Neuron (in vitro differentiated cells): Measurements from ENCODE around the gene CRYBB1.

Source experiments
- H2AFZ ChIP-seq: one replicate; pipeline ENCODE4 v1.6.1; 2013; ENCODE audit warnings: low read depth, mild to moderate bottlenecking, inconsistent platforms, low read length, moderate library complexity
- H3K27me3 ChIP-seq: one replicate; pipeline ENCODE4 v1.6.1; 2013; ENCODE audit warnings: low read length; ENCODE audit not compliant: insufficient read depth
- H3K36me3 ChIP-seq: one replicate; pipeline ENCODE4 v1.6.1; 2013; ENCODE audit warnings: low read length; ENCODE audit not compliant: insufficient read depth
- H3K4me1 ChIP-seq: one replicate; pipeline ENCODE4 v1.6.1; 2013; ENCODE audit warnings: low read length; ENCODE audit not compliant: insufficient read depth
- H3K4me3 ChIP-seq: 2 replicates; pipeline ENCODE4 v1.5.1; 2013; ENCODE audit warnings: mild to moderate bottlenecking, low read length, moderate library complexity
- H3K9me3 ChIP-seq: one replicate; pipeline ENCODE4 v1.6.1; 2013; ENCODE audit warnings: low read length

CRYBB1 gene

GRCh38 chr22:26577081-26577480 lies 40.7 kb downstream of the CRYBB1 start:
- Histone ChIP-seq H3K9me3 (no peaks in the 10 kb centered on the region), H2AFZ (no peak overlapping the region), H3K36me3 (no peaks in the 10 kb centered on the region), H3K4me3 (no peak overlapping the region), H3K4me1 (peaks cover under 1% of the 10 kb centered on the region), H3K27me3 (no peaks in the 10 kb centered on the region)

DNA sequence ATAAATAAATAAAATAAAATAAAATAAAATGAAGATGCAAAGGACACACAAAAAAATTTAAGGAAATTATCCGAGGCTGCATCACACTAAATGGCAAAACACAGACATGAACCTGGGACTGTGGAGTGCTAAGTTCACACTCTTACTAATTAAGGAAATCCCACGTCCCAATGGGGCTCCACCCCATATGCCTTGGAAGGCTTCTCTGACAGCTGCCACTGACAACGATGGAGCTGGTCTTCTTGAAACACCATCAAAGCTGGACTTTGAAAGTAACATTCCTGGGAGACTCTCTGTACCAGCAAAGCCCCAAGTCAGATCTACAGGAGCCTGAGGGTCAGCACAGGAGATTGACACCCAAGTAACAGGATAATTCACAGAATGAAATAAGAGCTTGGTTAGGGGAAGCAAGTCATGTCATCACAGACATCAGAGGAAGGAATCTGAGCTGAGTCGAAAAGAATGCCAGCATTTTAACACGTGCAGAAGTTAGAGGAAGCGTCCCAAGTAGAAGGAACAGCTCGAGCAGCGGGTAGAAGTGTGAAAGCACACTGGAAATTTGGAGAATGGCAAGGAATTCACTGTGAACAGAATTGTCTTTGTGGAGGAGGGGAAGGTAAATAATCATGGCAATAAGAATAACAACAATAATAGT lies 41.7 kb downstream of the CRYBB1 start:
- Histone ChIP-seq H3K4me3 (no peak overlapping the region), H3K9me3 (no peaks in the 10 kb centered on the region), H3K36me3 (no peaks in the 10 kb centered on the region), H2AFZ (no peak overlapping the region), H3K27me3 (no peaks in the 10 kb centered on the region), H3K4me1 (peaks cover 10% of the 10 kb centered on the region)

DNA sequence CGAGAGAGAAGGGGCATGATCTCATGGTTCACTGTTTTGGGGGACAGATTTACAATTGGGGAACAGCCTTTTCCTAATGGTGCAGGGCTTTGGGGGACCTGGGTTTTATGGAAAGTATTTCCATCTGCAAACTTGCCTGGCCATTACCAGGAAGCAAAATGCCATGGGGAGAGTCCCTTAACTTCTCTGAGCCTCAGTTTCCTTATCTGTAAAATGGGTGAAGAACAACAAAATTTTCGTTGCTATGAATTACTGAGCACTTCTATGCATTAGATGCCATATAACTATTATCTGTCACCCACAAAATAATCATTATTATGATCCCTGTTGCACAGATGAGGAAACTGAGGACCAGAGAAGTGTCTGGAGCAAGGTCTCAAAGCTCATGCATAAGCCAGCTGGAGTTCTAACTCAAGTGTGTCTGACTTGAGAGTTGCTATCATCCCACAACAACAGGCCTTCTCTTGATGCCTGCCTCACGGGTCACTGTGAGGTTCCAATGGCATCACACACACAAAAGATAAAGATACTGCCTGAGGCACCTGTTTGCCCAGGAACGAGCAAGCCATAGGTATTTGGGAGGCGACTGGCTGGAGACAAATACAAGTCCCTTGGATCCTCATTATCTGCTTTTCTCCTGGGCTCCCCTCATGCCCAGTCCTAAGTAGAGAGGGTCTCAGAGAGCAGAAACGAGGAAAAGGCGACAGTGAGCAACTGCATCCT lies 43.7 kb downstream of the CRYBB1 start:
- Histone ChIP-seq H3K36me3 (no peaks in the 10 kb centered on the region), H3K4me1 (peaks cover 21% of the 10 kb centered on the region), H3K27me3 (no peaks in the 10 kb centered on the region), H3K4me3 (no peak overlapping the region), H2AFZ (no peak overlapping the region), H3K9me3 (no peaks in the 10 kb centered on the region)

- no peaks in the 10 kb centered on the region for H3K36me3 ChIP-seq
- no peaks in the 10 kb centered on the region for H3K27me3 ChIP-seq
Measured at GRCh38 chr22:26573026-26573662, 44.7 kb downstream of the CRYBB1 start.

DNA sequence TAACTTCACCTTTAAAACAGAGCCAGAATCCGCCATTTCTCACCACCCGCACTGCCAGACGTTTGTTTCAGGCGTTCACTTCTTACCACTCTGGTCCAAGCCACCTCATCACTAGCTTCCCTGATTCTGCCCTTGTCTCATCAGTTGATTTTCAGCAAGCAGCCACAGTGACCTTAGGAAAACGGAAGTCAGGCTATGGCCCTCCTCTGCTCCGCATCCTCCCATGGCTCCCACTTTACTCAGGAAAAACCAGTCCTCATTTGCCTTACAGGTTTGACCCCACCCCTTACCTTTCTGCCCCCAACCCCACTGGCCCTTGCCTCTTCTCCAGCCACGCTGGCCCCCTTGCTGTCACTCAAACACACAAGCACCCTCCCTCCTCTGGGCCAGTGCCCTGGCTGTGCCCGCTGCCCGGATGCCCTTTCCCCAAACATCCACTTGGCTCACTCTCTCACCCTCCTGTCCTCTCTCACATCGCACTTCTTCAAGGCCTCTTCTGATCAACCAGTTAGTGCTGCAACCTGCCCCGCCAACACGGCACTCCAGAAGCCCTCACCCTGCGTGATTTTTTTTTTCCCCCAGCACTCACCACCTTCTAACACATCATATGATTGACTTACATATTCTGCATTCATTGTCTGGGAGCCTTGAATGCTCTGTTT lies 46.8 kb downstream of the CRYBB1 start:
- Histone ChIP-seq H3K4me3 (no peak overlapping the region), H3K36me3 (no peaks in the 10 kb centered on the region), H2AFZ (no peak overlapping the region), H3K27me3 (no peaks in the 10 kb centered on the region), H3K9me3 (no peaks in the 10 kb centered on the region), H3K4me1 (peaks cover 43% of the 10 kb centered on the region)

More at GRCh38 chr22:26573026-26573662, 44.7 kb downstream of the CRYBB1 start:
- Histone ChIP-seq H3K4me3 (no peak overlapping the region), H3K4me1 (peaks cover 27% of the 10 kb centered on the region), H2AFZ (no peak overlapping the region), H3K9me3 (no peaks in the 10 kb centered on the region)

GRCh38 chr22:26570115-26570514 lies 47.7 kb downstream of the CRYBB1 start:
- Histone ChIP-seq H3K4me1 (peaks cover 43% of the 10 kb centered on the region), H3K27me3 (no peaks in the 10 kb centered on the region), H3K9me3 (no peaks in the 10 kb centered on the region), H3K36me3 (no peaks in the 10 kb centered on the region), H2AFZ (no peak overlapping the region), H3K4me3 (no peak overlapping the region)

- no peak overlapping the region for H2AFZ ChIP-seq
- H3K9me3 ChIP-seq = no peaks in the 10 kb centered on the region
- no peaks in the 10 kb centered on the region for H3K27me3 ChIP-seq
- peak overlapping the region; percentile 4 for H3K4me3 ChIP-seq
- H3K36me3 ChIP-seq = no peaks in the 10 kb centered on the region
- peaks cover 43% of the 10 kb centered on the region for H3K4me1 ChIP-seq
Measured at GRCh38 chr22:26568207-26568706, 49.6 kb downstream of the CRYBB1 start.

GRCh38 chr22:26567610-26568009 lies 50.2 kb downstream of the CRYBB1 start:
- Histone ChIP-seq H3K36me3 (no peaks in the 10 kb centered on the region), H3K9me3 (no peaks in the 10 kb centered on the region), H2AFZ (no peak overlapping the region), H3K4me1 (peaks cover 43% of the 10 kb centered on the region), H3K4me3 (peak overlapping the region; percentile 4), H3K27me3 (no peaks in the 10 kb centered on the region)

DNA sequence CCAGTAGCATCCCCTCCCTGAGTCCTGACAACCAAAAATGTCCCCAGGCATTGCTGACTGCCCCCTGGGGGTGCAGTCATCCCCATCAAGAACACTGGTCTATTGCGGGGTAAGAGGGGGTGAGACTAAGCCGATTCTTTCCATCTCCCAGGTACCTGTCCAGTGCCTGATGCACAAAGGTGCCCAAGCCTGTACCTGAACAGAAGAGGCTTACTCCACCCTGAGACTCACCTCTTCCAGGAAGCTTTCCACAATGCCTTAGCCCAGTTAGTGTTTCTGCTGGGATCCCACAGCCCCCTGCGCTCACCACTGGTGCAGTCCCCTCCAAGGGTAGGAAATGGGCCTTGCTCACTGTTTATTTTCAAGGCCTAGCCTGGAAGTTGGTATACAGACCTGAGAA lies 50.8 kb downstream of the CRYBB1 start:
- Histone ChIP-seq H3K9me3 (no peaks in the 10 kb centered on the region), H3K36me3 (no peaks in the 10 kb centered on the region), H2AFZ (no peak overlapping the region), H3K4me1 (peaks cover 41% of the 10 kb centered on the region), H3K27me3 (no peaks in the 10 kb centered on the region), H3K4me3 (no peak overlapping the region)

GRCh38 chr22:26565889-26566288 lies 51.9 kb downstream of the CRYBB1 start:
- H3K36me3 ChIP-seq = no peaks in the 10 kb centered on the region
- peaks cover 32% of the 10 kb centered on the region for H3K4me1 ChIP-seq
- H2AFZ ChIP-seq = no peak overlapping the region
- H3K27me3 ChIP-seq = no peaks in the 10 kb centered on the region
- H3K9me3 ChIP-seq = no peaks in the 10 kb centered on the region
- H3K4me3 ChIP-seq = no peak overlapping the region

DNA sequence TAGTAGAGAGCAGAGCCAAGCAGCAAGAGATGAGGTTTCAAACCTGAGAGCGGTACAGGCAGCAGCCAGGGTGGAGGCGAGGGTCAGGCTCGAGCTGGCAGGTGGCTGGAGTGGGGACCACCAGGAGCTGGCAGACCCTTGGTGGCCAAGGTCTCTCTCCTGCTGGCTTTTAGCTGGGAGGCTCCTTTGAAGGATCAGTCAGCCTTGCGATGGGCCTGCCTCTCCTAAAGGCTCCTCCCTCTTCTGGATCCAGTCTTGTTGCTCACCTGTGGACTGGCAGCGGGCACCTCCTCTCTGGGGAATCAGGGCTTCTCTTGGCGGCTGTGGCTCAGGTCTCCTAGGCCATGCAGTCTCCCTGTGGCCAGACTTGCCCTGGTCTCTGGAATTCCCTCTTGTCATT lies 52.6 kb downstream of the CRYBB1 start:
- no peak overlapping the region for H2AFZ ChIP-seq
- no peaks in the 10 kb centered on the region for H3K27me3 ChIP-seq
- no peaks in the 10 kb centered on the region for H3K36me3 ChIP-seq
- H3K4me3 ChIP-seq = no peak overlapping the region
- peaks cover 25% of the 10 kb centered on the region for H3K4me1 ChIP-seq
- H3K9me3 ChIP-seq = no peaks in the 10 kb centered on the region

DNA sequence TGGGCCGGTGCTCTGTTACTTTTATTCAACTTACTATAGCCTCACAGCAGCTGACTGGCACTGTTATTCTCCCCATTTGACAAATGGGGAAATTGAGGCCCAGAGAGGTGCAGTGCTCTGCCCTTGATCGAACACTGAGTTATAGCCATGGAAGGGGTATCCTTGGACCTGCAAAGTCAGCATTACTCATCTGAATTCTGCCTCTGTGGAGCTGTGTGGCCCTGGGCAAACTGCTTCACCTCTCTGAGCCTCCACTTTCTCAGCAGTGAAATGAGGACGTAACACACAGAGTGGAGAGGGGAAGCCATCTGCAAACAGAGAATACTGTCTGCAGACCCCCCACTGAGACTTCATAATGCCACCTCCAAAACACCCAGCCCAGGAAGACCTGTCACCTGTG lies 53.2 kb downstream of the CRYBB1 start:
- H3K27me3 ChIP-seq = no peaks in the 10 kb centered on the region
- H3K9me3 ChIP-seq = no peaks in the 10 kb centered on the region
- H3K36me3 ChIP-seq = no peaks in the 10 kb centered on the region
- no peak overlapping the region for H3K4me3 ChIP-seq
- H2AFZ ChIP-seq = no peak overlapping the region
- peaks cover 22% of the 10 kb centered on the region for H3K4me1 ChIP-seq

GRCh38 chr22:26564181-26564580 lies 53.6 kb downstream of the CRYBB1 start:
- Histone ChIP-seq H3K4me3 (no peak overlapping the region), H2AFZ (no peak overlapping the region), H3K4me1 (peaks cover 22% of the 10 kb centered on the region), H3K27me3 (no peaks in the 10 kb centered on the region), H3K9me3 (no peaks in the 10 kb centered on the region), H3K36me3 (no peaks in the 10 kb centered on the region)
